ENCODE measurements around the gene DMAP1.

DNA sequence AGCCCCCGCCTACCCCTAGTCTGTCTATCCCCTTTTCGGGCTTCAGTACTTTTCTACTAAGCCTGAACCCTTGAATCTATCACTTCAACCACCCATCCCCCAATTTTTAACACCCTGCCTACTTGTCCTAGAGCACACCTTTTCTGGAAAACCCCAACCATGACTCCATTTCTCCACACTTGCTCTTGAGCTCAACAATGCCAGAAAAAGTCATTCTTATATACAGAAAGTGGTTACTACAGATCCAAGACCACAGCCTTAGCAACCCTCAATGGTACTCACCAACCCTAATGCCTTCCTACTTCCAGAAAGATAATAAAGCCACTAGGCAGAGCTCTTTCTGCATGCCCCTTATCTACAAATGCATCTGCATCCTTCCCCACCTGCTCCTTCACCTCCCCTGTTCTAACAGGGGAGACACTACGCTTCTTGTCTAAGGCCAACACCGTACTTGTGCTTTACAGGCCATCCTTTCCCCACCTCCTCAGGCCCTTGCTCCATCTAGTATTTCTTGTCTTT lies 41.2 kb downstream of the DMAP1 start:
- TF ChIP-seq, protein P1, sequence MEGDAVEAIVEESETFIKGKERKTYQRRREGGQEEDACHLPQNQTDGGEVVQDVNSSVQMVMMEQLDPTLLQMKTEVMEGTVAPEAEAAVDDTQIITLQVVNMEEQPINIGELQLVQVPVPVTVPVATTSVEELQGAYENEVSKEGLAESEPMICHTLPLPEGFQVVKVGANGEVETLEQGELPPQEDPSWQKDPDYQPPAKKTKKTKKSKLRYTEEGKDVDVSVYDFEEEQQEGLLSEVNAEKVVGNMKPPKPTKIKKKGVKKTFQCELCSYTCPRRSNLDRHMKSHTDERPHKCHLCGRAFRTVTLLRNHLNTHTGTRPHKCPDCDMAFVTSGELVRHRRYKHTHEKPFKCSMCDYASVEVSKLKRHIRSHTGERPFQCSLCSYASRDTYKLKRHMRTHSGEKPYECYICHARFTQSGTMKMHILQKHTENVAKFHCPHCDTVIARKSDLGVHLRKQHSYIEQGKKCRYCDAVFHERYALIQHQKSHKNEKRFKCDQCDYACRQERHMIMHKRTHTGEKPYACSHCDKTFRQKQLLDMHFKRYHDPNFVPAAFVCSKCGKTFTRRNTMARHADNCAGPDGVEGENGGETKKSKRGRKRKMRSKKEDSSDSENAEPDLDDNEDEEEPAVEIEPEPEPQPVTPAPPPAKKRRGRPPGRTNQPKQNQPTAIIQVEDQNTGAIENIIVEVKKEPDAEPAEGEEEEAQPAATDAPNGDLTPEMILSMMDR (IDR thresholded peaks at IDR 0.05): no peak
- TF ChIP-seq POLR2AphosphoS5 (IDR thresholded peaks at IDR 0.05; ENCODE audit: low read depth, low read length): no peak

Data from Panc1 (cell line).